ENCODE measurements around the gene DNPH1.

The DNPH1 gene

GRCh38 chr6:43263314-43264178 lies 34.3 kb upstream of the DNPH1 start:
- peak; percentile 41 for DNase-seq

- DNase-seq, result no peak
These were observed 33.6 kb upstream of the DNPH1 start for GRCh38 chr6:43262780-43263313.

- DNase-seq, result no peak
These were observed 32.9 kb upstream of the DNPH1 start for GRCh38 chr6:43262000-43262779.

GRCh38 chr6:43261198-43261597 lies 31.9 kb upstream of the DNPH1 start:
- no peak for DNase-seq

GRCh38 chr6:43260791-43261190 lies 31.5 kb upstream of the DNPH1 start:
- no peak for DNase-seq

GRCh38 chr6:43258807-43259686 lies 29.8 kb upstream of the DNPH1 start:
- no peak for DNase-seq

- DNase-seq, result no peak
These were observed 28.9 kb upstream of the DNPH1 start for GRCh38 chr6:43258180-43258579.

GRCh38 chr6:43257367-43258145 lies 28.3 kb upstream of the DNPH1 start:
- no peak for DNase-seq

- no peak for DNase-seq
These were observed 27.5 kb upstream of the DNPH1 start for GRCh38 chr6:43256670-43257366.

- DNase-seq, result no peak
These were observed 26.2 kb upstream of the DNPH1 start for GRCh38 chr6:43255408-43256054.

- DNase-seq, result no peak
These were observed 25.6 kb upstream of the DNPH1 start for GRCh38 chr6:43254846-43255245.

GRCh38 chr6:43254138-43254817 lies 25.0 kb upstream of the DNPH1 start:
- no peak for DNase-seq

GRCh38 chr6:43253401-43253800 lies 24.1 kb upstream of the DNPH1 start:
- DNase-seq, result no peak

GRCh38 chr6:43250992-43251373 lies 21.7 kb upstream of the DNPH1 start:
- peak; percentile 64 for DNase-seq

GRCh38 chr6:43248791-43249190 lies 19.5 kb upstream of the DNPH1 start:
- no peak for DNase-seq

GRCh38 chr6:43248101-43248500 lies 18.8 kb upstream of the DNPH1 start:
- no peak for DNase-seq

- DNase-seq, result peak; percentile 34
These were observed 18.1 kb upstream of the DNPH1 start for GRCh38 chr6:43247114-43247999.

GRCh38 chr6:43246301-43247113 lies 17.2 kb upstream of the DNPH1 start:
- no peak for DNase-seq

Measured in NCI-H1694 (cell line).